Type B pancreatic cell (in vitro differentiated cells): ENCODE results near the gene FN3KRP. TPM values are rescaled to one million over a fixed set of nuclear protein-coding genes. Genes with fewer than 3 reads are reported as not detected.

Source experiments
- DNase-seq: peaks from one replicate; pipeline ENCODE4 v3.0.0; 2021; ENCODE audit warnings: mixed read lengths; ENCODE audit not compliant: unreplicated experiment; ENCODE audit errors: extremely low spot score
- H3K27ac Mint-ChIP-seq: 2 replicates; pipeline ENCODE4 v1.8.0; 2021; ENCODE audit warnings: mild to moderate bottlenecking, mixed read lengths
- H3K27me3 Mint-ChIP-seq: 2 replicates; pipeline ENCODE4 v1.8.0; 2021; ENCODE audit warnings: mixed read lengths
- H3K36me3 Mint-ChIP-seq: 2 replicates; pipeline ENCODE4 v1.8.0; 2021; ENCODE audit warnings: mixed read lengths
- H3K4me1 Mint-ChIP-seq: one replicate; pipeline ENCODE4 v1.8.0; 2021; ENCODE audit warnings: mixed read lengths; ENCODE audit not compliant: unreplicated experiment
- H3K4me3 Mint-ChIP-seq: 2 replicates; pipeline ENCODE4 v1.8.0; 2021; ENCODE audit warnings: mild to moderate bottlenecking, mixed read lengths
- H3K9me3 Mint-ChIP-seq: 2 replicates; pipeline ENCODE4 v1.8.0; 2021; ENCODE audit warnings: mixed read lengths
- CTCF ChIP-seq: fragments of 200-600 bp; sonication (generic); conservative IDR thresholded peaks from 2 replicates; pipeline ENCODE4 v1.5.0; 2021; ENCODE audit warnings: antibody characterized with exemption, mild to moderate bottlenecking
- total RNA-seq: library from RNA; stranded (reverse); gene quantifications from 2 replicates; pipeline ENCODE4 v1.2.1, GENCODE V29; 2021; ENCODE audit warnings: low replicate concordance

Gene FN3KRP
- total RNA-seq, 1 donor from 2014 or later: 36.5 TPM

GRCh38 chr17:82709024-82709675, 7.4 kb upstream of the FN3KRP start:
- H3K27ac Mint-ChIP-seq: no peak overlapping the region
- TF ChIP-seq CTCF: no peak
- no peaks in the 10 kb centered on the region for H3K36me3 Mint-ChIP-seq
- no peaks in the 10 kb centered on the region for H3K27me3 Mint-ChIP-seq
- DNase-seq: no peak
- H3K4me1 Mint-ChIP-seq: no peaks in the 10 kb centered on the region
- H3K9me3 Mint-ChIP-seq: no peaks in the 10 kb centered on the region
- H3K4me3 Mint-ChIP-seq: no peak overlapping the region

DNA sequence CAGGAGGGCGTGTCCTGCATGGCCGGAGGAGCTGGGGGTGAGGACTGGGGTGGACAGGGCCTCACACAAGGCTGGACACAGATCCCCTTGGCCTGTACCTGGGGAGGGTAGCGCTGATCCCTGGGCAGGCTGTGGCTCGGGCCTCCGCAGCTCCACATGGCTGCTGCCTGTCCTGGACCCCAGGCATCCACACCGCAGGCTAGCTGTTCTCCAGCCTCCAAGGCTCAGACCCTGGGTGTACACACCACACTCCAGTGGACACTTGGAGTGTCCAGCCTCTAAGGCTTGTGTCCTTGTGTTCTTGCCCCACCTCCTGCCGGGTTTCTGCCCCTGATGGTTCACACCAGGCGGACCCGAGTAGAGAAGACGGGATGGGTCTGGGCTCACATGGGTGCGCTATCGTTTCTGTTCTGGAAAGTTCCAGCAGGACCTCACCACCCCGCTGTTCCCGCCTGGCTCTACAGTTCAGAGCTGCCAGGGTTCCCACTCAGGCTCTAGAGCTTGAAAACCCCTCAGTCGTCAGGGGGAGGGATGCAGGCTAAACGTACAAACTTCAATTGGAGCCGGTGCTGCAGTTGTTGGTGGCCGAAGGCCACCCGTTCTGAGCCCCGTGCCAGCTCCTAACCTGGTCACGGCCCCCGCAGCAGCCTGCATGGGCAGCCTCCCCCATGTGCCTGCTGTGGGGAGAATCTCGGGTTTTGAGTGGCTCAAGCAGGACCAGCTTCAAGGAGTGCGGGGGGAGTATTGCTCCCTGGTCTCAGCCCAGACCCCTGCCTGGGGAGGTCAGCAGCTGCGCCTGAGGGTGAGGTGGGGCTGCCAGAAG, 6.6 kb upstream of the FN3KRP start:
- H3K4me3 Mint-ChIP-seq: no peak overlapping the region
- no peak overlapping the region for H3K27ac Mint-ChIP-seq

DNA sequence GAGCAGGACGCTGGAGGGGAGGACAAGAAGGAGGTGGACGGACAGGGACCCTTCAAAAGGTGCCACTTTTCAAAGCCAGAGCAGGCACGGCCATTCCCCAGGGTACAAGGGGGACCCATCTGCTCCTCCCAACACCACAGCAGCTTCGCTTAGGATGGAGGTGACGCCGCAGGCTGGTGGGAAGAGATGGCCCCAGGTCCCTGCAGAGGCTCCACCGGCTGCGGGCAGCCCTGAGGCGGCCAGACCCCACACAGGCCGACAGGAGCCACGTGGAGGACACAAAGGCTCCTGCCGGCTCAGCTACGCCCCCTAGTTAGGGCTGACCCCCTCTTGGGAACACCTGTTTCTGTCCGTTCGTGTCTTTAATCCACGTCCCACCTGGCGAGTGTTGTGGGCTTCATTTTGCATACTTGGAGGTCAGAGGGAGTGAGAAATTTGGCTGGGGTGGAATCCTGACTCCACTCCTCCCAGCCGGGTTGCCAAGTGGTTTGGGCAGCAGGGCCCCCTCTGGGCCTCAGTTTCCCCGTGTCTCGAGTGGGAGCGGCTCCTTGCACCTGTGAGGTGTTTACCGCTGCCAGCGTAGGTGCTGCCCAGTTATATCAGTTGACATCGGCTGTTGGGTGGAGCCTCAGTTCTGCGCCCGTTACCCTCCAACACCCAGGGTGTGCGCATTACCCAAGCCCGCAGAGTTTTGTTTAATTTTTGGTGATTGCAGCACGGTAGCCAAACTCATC, 5.8 kb upstream of the FN3KRP start:
- DNase-seq: no peak
- H3K27ac Mint-ChIP-seq: no peak overlapping the region
- no peaks in the 10 kb centered on the region for H3K36me3 Mint-ChIP-seq
- no peaks in the 10 kb centered on the region for H3K27me3 Mint-ChIP-seq
- H3K4me1 Mint-ChIP-seq: no peaks in the 10 kb centered on the region
- no peak overlapping the region for H3K4me3 Mint-ChIP-seq
- no peaks in the 10 kb centered on the region for H3K9me3 Mint-ChIP-seq
- TF ChIP-seq CTCF: no peak

More for the DNA sequence above, 6.6 kb upstream of the FN3KRP start:
- no peaks in the 10 kb centered on the region for H3K36me3 Mint-ChIP-seq
- DNase-seq: no peak
- no peaks in the 10 kb centered on the region for H3K9me3 Mint-ChIP-seq
- H3K27me3 Mint-ChIP-seq: no peaks in the 10 kb centered on the region
- H3K4me1 Mint-ChIP-seq: no peaks in the 10 kb centered on the region
- no peak for TF ChIP-seq CTCF

DNA sequence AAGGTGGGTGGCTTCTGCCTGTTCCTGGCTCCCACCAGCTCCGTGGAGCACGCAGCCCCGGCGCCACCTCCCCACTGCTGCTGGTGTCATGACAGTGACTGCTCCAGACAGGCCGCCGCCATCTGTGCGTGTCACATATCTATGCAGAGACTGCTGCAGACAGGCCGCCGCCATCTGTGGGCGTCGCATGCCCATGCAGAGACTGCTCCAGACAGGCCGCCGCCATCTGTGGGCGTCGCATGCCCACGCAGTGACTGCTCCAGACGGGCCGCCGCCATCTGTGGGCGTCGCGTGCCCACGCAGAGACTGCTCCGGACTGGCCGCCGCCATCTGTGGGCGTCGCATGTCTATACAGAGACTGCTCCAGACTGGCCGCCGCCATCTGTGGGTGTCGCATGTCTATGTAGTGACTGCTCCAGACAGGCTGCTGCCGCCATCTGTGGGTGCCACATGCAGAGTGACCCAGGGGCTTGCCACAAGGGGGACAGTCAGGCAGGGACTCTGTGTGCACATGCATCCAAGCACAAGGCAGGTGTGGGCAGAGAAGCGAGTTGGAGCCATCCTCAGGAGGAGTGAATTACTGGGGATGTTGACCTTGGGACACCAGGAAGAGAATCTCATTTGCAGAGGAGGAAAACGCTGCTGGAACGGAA, 3.3 kb upstream of the FN3KRP start:
- no peak for DNase-seq
- H3K4me3 Mint-ChIP-seq: peak overlapping the region; percentile 64
- peaks cover 8% of the 10 kb centered on the region for H3K4me1 Mint-ChIP-seq
- H3K36me3 Mint-ChIP-seq: peaks cover 6% of the 10 kb centered on the region
- no peaks in the 10 kb centered on the region for H3K9me3 Mint-ChIP-seq
- no peaks in the 10 kb centered on the region for H3K27me3 Mint-ChIP-seq
- no peak overlapping the region for H3K27ac Mint-ChIP-seq
- TF ChIP-seq CTCF: no peak

GRCh38 chr17:82718986-82719685, 2.6 kb downstream of the FN3KRP start:
- DNase-seq: no peak
- TF ChIP-seq CTCF: no peak
- H3K27me3 Mint-ChIP-seq: no peaks in the 10 kb centered on the region
- no peaks in the 10 kb centered on the region for H3K9me3 Mint-ChIP-seq
- H3K4me3 Mint-ChIP-seq: peak overlapping the region; percentile 93
- peaks cover 15% of the 10 kb centered on the region for H3K36me3 Mint-ChIP-seq
- H3K4me1 Mint-ChIP-seq: peaks cover 8% of the 10 kb centered on the region
- H3K27ac Mint-ChIP-seq: no peak overlapping the region
